Vagina (tissue), 2 donors: Measurements from ENCODE around the gene MFSD6.

Source experiments
- POLR2A ChIP-seq, 2 donors: fragments of 450-650 bp; IDR thresholded peaks; one replicate each; pipeline ENCODE4 v1.6.1; 2017; ENCODE audit warnings: antibody characterized with exemption in 2 of 2, mild to moderate bottlenecking in 2 of 2, moderate library complexity in 2 of 2
- TF ChIP-seq, protein P1 (sequence below), 3 experiments: fragments of 450-650 bp in 2 of 3; fragments of 200-600 bp in 1 of 3; sonication (generic) in 1 of 3; IDR thresholded peaks; one replicate each; pipeline ENCODE4 v1.5.1; 2017 to 2019; ENCODE audit warnings: antibody characterized with exemption in 3 of 3, mild to moderate bottlenecking in 2 of 3, moderate library complexity in 2 of 3

DNA sequence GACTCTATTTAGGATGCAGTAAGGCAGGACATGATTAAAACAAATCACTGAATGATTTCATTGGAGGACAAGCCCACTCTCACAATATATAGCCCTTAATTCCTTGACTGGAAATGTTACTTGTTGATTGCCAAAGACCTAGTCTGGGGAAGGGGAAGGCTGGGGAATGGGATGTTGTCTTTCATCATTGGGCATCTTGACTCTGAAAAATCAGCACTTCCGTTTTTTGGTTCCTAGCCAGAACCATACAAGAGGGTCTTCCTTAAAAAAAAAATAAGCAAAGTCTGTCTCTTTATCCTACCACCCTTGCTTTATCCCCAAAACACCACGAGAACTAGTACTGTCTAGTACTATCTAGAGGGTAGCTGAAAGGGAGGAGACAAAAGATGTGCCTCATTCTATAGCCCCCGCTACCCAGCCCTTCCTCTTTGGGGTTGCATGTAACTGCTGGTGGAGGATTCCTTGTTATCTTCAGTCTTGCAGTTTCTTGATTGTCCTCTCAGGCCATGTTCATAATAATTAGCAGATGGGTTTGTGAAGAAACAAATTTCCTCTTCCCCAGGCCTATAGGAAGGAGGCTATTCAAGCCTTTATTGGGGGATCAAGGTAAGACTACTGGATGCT lies 70.5 kb downstream of the MFSD6 start:
- TF ChIP-seq POLR2A (IDR thresholded peaks at IDR 0.05): no peak
- TF ChIP-seq, protein P1, sequence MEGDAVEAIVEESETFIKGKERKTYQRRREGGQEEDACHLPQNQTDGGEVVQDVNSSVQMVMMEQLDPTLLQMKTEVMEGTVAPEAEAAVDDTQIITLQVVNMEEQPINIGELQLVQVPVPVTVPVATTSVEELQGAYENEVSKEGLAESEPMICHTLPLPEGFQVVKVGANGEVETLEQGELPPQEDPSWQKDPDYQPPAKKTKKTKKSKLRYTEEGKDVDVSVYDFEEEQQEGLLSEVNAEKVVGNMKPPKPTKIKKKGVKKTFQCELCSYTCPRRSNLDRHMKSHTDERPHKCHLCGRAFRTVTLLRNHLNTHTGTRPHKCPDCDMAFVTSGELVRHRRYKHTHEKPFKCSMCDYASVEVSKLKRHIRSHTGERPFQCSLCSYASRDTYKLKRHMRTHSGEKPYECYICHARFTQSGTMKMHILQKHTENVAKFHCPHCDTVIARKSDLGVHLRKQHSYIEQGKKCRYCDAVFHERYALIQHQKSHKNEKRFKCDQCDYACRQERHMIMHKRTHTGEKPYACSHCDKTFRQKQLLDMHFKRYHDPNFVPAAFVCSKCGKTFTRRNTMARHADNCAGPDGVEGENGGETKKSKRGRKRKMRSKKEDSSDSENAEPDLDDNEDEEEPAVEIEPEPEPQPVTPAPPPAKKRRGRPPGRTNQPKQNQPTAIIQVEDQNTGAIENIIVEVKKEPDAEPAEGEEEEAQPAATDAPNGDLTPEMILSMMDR (IDR thresholded peaks at IDR 0.05): no peak
